K562 (cell line): ENCODE results near the gene ZNF791.

Source experiments
- CHCHD3 ChIP-seq: fragments of 250-450 bp; sonication (Bioruptor Pico); IDR thresholded peaks from 2 replicates; pipeline ENCODE4 v2.1.2; 2022; ENCODE audit warnings: mild to moderate bottlenecking
- CTCF ChIP-seq, 3 experiments: IDR thresholded peaks in 2 of 3; conservative IDR thresholded peaks in 1 of 3; 2 replicates each; pipeline ENCODE4 v1.5.1; 2011 to 2012; ENCODE audit warnings: low read length in 3 of 3, mild to moderate bottlenecking in 3 of 3, control low read depth in 2 of 3, improper control_type of control experiment in 1 of 3, inconsistent platforms in 1 of 3, low read depth in 1 of 3, mixed read lengths in 1 of 3, moderate library complexity in 1 of 3; ENCODE audit not compliant: insufficient read depth in 2 of 3
- FOXK1 ChIP-seq: sonication (generic); formaldehyde crosslinking; IDR thresholded peaks from 2 replicates; pipeline ENCODE4 v1.8.0; 2022; ENCODE audit warnings: missing genetic modification reagents, mild to moderate bottlenecking, borderline replicate concordance
- NUFIP1 ChIP-seq: fragments of 450-650 bp; IDR thresholded peaks from 2 replicates; pipeline ENCODE4 v1.6.1; 2018; ENCODE audit not compliant: partially characterized antibody
- ZBTB17 ChIP-seq: fragments of 450-650 bp; formaldehyde crosslinking; IDR thresholded peaks from 2 replicates; pipeline ENCODE4 v1.4.0; 2020; ENCODE audit warnings: mild to moderate bottlenecking
- ZNF561 ChIP-seq: fragments of 450-650 bp; formaldehyde crosslinking; conservative IDR thresholded peaks from 2 replicates; pipeline ENCODE4 v1.4.0; 2020; ENCODE audit warnings: mild to moderate bottlenecking, moderate library complexity

- TF ChIP-seq CHCHD3 (CRISPR knock-in tag) = no peak
- TF ChIP-seq FOXK1 (CRISPR knock-in tag) = no peak
- TF ChIP-seq CTCF (IDR thresholded peaks at IDR 0.05 in 2 of 3, conservative IDR thresholded peaks at IDR 0.05 in 1 of 3; ENCODE audit: insufficient read depth in 2 of 3, low read depth in 1 of 3, low read length in 3 of 3) = no peak
- no peak for TF ChIP-seq ZBTB17
- no peak for TF ChIP-seq NUFIP1
- TF ChIP-seq ZNF561 = no peak
Measured at GRCh38 chr19:12596485-12596884, 14.2 kb upstream of the ZNF791 start.
